ENCODE measurements around the gene SKOR2.
"Not testable (repeated sequence)": the region's sequence is repeated elsewhere in the genome, so short reads cannot be mapped to it uniquely, and the experiment has no call there.

Gene SKOR2

DNA sequence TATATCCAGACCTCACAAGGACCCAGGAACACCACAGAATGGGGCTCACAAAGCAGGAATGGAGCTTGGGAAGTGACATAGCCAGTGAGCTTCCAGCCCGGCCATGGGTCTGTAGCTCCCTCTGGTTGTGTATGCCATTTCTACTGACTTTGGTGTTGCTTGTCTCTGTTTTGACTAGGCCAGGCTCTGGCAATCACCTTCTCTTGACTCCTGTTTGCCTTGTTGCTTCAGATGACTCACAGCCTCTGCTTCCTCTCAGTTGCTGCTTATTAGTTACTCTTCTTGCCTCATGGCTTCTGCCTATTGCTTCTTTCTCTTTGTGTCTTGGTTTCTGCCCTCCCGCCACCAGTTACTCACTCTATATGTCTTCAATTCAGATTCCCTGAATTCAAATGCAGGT lies 59.5 kb downstream of the SKOR2 start:
- Histone ChIP-seq H2AFZ (ENCODE audit: low read length) (no peak overlapping the region), H3K4me2 (ENCODE audit: low read depth, low read length) (no peak overlapping the region), H3K9me2 (replicated peaks; ENCODE audit: insufficient read depth, low read length) (no peaks in the 10 kb centered on the region), H3K27me3 (replicated peaks; ENCODE audit: insufficient read depth, low read length) (no peaks in the 10 kb centered on the region), H3K4me1 (ENCODE audit: low read length) (no peaks in the 10 kb centered on the region), H3K36me3 (replicated peaks; ENCODE audit: insufficient read depth, low read length) (no peaks in the 10 kb centered on the region), H4K20me1 (ENCODE audit: insufficient read depth, low read length) (no peaks in the 10 kb centered on the region), H3K27ac (ENCODE audit: low read length) (no peak overlapping the region), H3K4me3 (ENCODE audit: low read length) (no peak overlapping the region), H3K79me2 (ENCODE audit: low read length) (no peaks in the 10 kb centered on the region), H3F3A (ENCODE audit: insufficient read depth, low read length) (no peaks in the 10 kb centered on the region), H3K9ac (ENCODE audit: low read length) (no peak overlapping the region), H3K9me3 (replicated peaks; ENCODE audit: insufficient read depth, low read length) (no peaks in the 10 kb centered on the region)
- no peak for TF ChIP-seq EZH2phosphoT487 (IDR thresholded peaks at IDR 0.05; ENCODE audit: low read length)
- TF ChIP-seq, protein P1, sequence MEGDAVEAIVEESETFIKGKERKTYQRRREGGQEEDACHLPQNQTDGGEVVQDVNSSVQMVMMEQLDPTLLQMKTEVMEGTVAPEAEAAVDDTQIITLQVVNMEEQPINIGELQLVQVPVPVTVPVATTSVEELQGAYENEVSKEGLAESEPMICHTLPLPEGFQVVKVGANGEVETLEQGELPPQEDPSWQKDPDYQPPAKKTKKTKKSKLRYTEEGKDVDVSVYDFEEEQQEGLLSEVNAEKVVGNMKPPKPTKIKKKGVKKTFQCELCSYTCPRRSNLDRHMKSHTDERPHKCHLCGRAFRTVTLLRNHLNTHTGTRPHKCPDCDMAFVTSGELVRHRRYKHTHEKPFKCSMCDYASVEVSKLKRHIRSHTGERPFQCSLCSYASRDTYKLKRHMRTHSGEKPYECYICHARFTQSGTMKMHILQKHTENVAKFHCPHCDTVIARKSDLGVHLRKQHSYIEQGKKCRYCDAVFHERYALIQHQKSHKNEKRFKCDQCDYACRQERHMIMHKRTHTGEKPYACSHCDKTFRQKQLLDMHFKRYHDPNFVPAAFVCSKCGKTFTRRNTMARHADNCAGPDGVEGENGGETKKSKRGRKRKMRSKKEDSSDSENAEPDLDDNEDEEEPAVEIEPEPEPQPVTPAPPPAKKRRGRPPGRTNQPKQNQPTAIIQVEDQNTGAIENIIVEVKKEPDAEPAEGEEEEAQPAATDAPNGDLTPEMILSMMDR (IDR thresholded peaks at IDR 0.05; ENCODE audit: low read length): no peak
- no peak for TF ChIP-seq EZH2 (optimal IDR thresholded peaks at IDR 0.05; ENCODE audit: low read depth, low read length)
- no peak for DNase-seq

DNA sequence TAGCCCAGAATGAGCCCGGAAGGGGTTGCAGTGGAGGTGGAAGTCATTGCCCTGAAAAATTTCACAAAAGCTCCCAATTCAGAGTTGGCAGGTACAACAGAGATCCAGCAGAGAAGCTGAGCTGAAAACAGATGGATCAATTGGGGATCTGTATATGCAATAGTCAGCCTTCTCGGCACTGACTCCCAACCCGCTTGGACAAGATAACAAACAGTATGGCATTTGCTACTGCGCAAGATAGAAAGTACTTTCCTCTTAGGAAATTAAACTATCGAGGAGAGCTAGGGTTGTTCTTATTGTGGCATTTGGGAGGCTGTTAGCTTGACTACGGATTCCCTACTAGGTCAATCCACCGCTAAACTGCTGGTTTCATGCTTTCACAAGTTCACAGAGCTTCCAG lies 63.7 kb downstream of the SKOR2 start:
- Histone ChIP-seq H3K4me2 (ENCODE audit: low read depth, low read length) (no peak overlapping the region), H3K27me3 (replicated peaks; ENCODE audit: insufficient read depth, low read length) (no peaks in the 10 kb centered on the region), H3K4me3 (ENCODE audit: low read length) (no peak overlapping the region), H4K20me1 (ENCODE audit: insufficient read depth, low read length) (no peaks in the 10 kb centered on the region), H3K27ac (ENCODE audit: low read length) (no peak overlapping the region), H2AFZ (ENCODE audit: low read length) (no peak overlapping the region), H3K36me3 (replicated peaks; ENCODE audit: insufficient read depth, low read length) (no peaks in the 10 kb centered on the region), H3K4me1 (ENCODE audit: low read length) (no peaks in the 10 kb centered on the region), H3K79me2 (ENCODE audit: low read length) (no peaks in the 10 kb centered on the region), H3K9ac (ENCODE audit: low read length) (no peak overlapping the region), H3F3A (ENCODE audit: insufficient read depth, low read length) (no peaks in the 10 kb centered on the region), H3K9me3 (replicated peaks; ENCODE audit: insufficient read depth, low read length) (no peaks in the 10 kb centered on the region), H3K9me2 (replicated peaks; ENCODE audit: insufficient read depth, low read length) (no peaks in the 10 kb centered on the region)
- TF ChIP-seq, protein P1 (IDR thresholded peaks at IDR 0.05; ENCODE audit: low read length): no peak
- TF ChIP-seq EZH2phosphoT487 (IDR thresholded peaks at IDR 0.05; ENCODE audit: low read length): no peak
- TF ChIP-seq EZH2 (optimal IDR thresholded peaks at IDR 0.05; ENCODE audit: low read depth, low read length): no peak
- no peak for DNase-seq

DNA sequence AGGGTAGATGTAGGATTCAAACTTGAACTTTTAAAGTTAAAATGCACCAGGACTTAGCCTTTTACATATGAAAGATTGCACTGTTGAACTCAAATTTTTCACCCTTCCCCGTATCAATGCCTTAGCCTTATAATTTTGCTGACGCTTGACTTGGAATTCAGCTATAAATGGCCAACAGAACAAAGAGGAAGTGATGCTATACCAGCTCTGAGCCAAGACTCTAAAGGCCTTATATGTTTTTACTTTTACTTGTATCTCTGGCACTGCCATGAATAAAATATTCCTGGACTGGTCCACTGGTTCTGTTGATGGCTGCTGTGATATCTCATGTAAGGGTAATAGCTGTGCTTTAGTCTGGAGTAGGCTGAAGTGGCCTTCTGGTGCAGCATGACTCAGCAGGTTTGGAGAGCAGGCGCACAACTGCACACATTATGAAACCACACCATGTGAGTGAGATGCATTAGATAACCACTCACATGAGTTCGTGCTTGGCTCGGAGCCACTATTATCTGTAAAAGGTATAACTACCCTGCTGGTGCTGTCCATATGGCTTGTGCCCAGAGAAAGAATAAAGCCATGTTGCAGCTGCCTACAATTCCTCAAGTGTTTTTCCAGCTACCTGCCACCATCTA lies 66.9 kb downstream of the SKOR2 start:
- Histone ChIP-seq H4K20me1 (ENCODE audit: insufficient read depth, low read length) (no peaks in the 10 kb centered on the region), H3K9me3 (replicated peaks; ENCODE audit: insufficient read depth, low read length) (no peaks in the 10 kb centered on the region), H3K4me2 (ENCODE audit: low read depth, low read length) (no peak overlapping the region)

DNA sequence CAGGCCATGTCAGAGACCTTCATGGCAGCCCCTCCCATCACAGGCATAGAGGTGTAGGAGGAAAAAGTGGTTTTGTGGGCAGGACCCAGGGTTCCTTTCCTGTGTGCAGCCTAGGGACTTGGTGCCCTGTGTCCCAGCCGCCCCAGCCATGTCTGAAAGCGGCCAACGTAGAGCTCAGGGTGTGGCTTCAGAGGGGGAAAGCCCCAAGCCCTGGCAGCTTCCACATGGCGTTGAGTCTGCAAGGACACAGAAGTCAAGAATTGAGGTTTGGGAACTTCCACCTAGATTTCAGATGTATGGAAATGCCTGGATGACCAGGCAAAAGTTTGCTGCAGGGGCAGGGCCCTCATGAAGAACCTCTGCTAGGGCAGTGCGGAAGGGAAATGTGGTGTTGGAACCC lies 69.3 kb downstream of the SKOR2 start:
- not testable (repeated sequence) for H3K9me3 ChIP-seq (replicated peaks; ENCODE audit: insufficient read depth, low read length); H3K79me2 ChIP-seq (ENCODE audit: low read length); H3F3A ChIP-seq (ENCODE audit: insufficient read depth, low read length); H2AFZ ChIP-seq (ENCODE audit: low read length); H3K27ac ChIP-seq (ENCODE audit: low read length); H3K9me2 ChIP-seq (replicated peaks; ENCODE audit: insufficient read depth, low read length); H3K36me3 ChIP-seq (replicated peaks; ENCODE audit: insufficient read depth, low read length); H3K4me1 ChIP-seq (ENCODE audit: low read length); DNase-seq; H4K20me1 ChIP-seq (ENCODE audit: insufficient read depth, low read length); H3K9ac ChIP-seq (ENCODE audit: low read length); H3K4me3 ChIP-seq (ENCODE audit: low read length); H3K27me3 ChIP-seq (replicated peaks; ENCODE audit: insufficient read depth, low read length); H3K4me2 ChIP-seq (ENCODE audit: low read depth, low read length)

More for the DNA sequence above, 66.9 kb downstream of the SKOR2 start:
- DNase-seq: no peak
- H3K27me3 ChIP-seq (replicated peaks; ENCODE audit: insufficient read depth, low read length): no peaks in the 10 kb centered on the region
- H3K9me2 ChIP-seq (replicated peaks; ENCODE audit: insufficient read depth, low read length): no peaks in the 10 kb centered on the region
- no peaks in the 10 kb centered on the region for H3K4me1 ChIP-seq (ENCODE audit: low read length)
- no peaks in the 10 kb centered on the region for H3K79me2 ChIP-seq (ENCODE audit: low read length)
- no peaks in the 10 kb centered on the region for H3F3A ChIP-seq (ENCODE audit: insufficient read depth, low read length)
- H3K4me3 ChIP-seq (ENCODE audit: low read length): no peak overlapping the region
- TF ChIP-seq, protein P1 (IDR thresholded peaks at IDR 0.05; ENCODE audit: low read length): no peak
- TF ChIP-seq EZH2phosphoT487 (IDR thresholded peaks at IDR 0.05; ENCODE audit: low read length) (no peak), EZH2 (optimal IDR thresholded peaks at IDR 0.05; ENCODE audit: low read depth, low read length) (no peak)
- no peak overlapping the region for H3K9ac ChIP-seq (ENCODE audit: low read length)
- no peak overlapping the region for H3K27ac ChIP-seq (ENCODE audit: low read length)
- no peaks in the 10 kb centered on the region for H3K36me3 ChIP-seq (replicated peaks; ENCODE audit: insufficient read depth, low read length)
- no peak overlapping the region for H2AFZ ChIP-seq (ENCODE audit: low read length)

All from MM.1S (cell line).